Right forelimb (tissue), 1 donor: ENCODE data around the gene TTI1.

Experiments used
- DNase-seq: peaks from one replicate; pipeline ENCODE4 v3.0.0-alpha.2; 2018

Gene TTI1

DNA sequence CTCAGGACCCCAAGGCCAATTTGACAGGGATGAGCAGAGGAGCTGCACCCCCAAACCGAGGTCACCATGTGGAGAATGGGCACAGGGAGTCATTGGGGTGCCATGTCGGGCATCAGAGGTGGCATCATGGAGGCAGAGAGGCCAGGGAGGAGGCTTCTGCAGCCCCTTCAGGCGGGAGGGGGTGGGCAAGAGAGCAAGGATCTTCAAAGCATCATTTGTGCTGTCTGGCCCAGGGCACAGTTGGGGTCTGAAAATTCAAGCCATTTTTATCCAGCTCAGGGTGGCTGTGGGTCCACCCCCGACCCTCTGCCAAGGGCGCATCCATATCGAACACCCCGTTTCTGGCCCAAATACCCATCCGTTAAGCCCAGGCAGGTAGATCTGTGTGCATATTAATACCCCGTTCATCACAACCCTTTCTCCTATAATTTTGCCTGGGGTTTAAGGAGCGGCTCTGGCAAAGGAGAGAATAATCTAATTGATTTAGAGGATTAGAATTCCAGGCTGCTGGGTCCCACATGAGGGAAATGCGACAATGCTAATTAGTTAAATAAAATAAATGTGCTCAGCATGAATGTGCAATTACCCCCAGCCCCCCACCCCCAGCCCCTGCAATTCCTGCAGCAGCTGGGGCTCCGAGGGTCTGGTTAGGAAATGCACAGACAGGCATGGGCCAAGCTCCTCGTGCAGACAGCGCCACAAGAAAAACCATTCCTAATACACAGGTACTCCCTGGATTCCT, 98.5 kb downstream of the TTI1 start:
- no peak for DNase-seq

DNA sequence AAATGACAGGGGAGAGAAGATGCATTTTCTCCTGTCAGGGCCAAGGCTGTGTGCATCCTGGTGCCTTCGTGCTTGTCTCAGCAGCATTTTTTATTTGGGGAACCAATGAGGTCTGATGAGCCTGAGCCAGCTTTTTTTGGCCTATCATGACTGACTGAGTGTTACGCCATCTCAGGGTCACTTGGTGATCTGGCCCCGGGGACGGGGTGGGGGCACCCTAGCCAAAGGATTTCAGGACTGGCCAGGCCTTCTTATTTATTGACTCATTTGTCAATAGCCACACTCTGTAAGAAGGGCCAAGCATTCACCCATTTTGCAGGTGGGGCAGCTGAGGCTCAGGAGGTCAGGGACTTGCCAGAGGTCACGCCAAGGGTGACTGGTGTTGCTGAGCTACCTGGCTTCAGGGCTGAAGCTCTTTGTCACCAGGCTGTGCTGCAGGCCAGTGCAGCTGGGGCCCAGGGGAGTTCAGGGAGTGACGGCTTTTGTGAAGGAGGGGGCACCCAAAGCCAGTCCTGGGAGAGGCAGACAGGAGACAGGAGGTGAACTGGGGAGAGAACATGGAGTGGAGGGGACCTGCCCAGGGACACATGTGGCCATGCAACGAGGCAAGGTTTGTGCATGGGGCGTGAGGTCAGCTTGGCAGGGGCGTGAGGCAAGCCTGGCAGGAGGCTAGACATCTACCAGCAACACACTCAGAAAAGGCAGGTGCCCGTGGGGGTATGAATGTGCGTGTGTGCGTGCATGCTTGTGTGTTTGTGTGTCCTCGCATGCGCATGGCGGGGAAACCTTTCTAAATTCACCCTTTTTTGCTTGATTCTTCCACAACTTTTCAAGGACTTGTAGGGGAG, 99.2 kb downstream of the TTI1 start:
- no peak for DNase-seq
